ENCODE data around the gene TEKT3.

DNA sequence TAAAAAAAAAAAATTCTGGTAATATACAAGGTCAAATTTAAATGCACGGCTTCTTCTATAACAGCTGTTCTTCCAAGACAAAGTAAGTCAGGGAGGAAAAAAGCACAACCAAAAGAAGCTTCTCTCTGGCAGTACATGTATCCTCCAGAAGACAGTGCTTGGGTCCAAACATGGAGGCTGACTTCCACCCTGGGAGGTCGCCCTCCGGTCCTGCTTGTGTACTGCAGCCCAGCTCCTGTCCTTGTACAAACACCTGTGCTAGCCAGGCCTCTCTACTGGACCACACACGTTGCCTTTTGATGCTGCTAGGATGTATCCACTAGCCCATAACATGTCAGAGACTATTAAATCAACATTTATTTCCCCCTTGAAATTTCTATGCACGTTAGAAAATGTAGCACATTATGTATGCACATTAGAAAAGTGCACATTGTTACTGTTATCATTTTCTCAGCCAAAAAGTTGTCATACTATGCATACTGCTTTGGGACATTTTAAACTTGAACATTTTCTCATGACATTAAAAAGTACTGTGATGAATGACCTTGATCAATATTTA, 21.9 kb downstream of the TEKT3 start:
- TF ChIP-seq, protein P1, sequence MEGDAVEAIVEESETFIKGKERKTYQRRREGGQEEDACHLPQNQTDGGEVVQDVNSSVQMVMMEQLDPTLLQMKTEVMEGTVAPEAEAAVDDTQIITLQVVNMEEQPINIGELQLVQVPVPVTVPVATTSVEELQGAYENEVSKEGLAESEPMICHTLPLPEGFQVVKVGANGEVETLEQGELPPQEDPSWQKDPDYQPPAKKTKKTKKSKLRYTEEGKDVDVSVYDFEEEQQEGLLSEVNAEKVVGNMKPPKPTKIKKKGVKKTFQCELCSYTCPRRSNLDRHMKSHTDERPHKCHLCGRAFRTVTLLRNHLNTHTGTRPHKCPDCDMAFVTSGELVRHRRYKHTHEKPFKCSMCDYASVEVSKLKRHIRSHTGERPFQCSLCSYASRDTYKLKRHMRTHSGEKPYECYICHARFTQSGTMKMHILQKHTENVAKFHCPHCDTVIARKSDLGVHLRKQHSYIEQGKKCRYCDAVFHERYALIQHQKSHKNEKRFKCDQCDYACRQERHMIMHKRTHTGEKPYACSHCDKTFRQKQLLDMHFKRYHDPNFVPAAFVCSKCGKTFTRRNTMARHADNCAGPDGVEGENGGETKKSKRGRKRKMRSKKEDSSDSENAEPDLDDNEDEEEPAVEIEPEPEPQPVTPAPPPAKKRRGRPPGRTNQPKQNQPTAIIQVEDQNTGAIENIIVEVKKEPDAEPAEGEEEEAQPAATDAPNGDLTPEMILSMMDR (conservative IDR thresholded peaks at IDR 0.05; ENCODE audit: low read depth, low read length) = no peak
- no peak for TF ChIP-seq EZH2 (IDR thresholded peaks at IDR 0.05; ENCODE audit: borderline replicate concordance, low read depth, low read length, poor library complexity, severe bottlenecking)

All from A673 (cell line).